HepG2 (cell line): Measurements from ENCODE around the gene LILRB3. TPM values are rescaled to one million over a fixed set of nuclear protein-coding genes. Genes with fewer than 3 reads are reported as not detected.

Experiments
- ATAD3A ChIP-seq: sonication (generic); formaldehyde crosslinking; IDR thresholded peaks from 2 replicates; pipeline ENCODE4 v1.4.0; 2020; ENCODE audit warnings: missing genetic modification reagents
- DMTF1 ChIP-seq: sonication (generic); formaldehyde crosslinking; IDR thresholded peaks from 2 replicates; pipeline ENCODE4 v1.4.0; 2020; ENCODE audit warnings: mild to moderate bottlenecking, missing genetic modification reagents
- ESRRA ChIP-seq: sonication (generic); formaldehyde crosslinking; IDR thresholded peaks from 2 replicates; pipeline ENCODE4 v1.5.1; 2020; ENCODE audit warnings: mild to moderate bottlenecking, low read depth, missing genetic modification reagents
- GFI1 ChIP-seq: sonication (generic); formaldehyde crosslinking; IDR thresholded peaks from 2 replicates; pipeline ENCODE4 v1.5.0; 2020; ENCODE audit warnings: missing genetic modification reagents, mild to moderate bottlenecking, borderline replicate concordance
- KDM1A ChIP-seq: IDR thresholded peaks from 2 replicates; pipeline ENCODE4 v1.6.1; 2016; ENCODE audit warnings: missing compliant biosample characterization
- PHF21A ChIP-seq: sonication (generic); formaldehyde crosslinking; IDR thresholded peaks from 2 replicates; pipeline ENCODE4 v1.5.0; 2020; ENCODE audit warnings: mild to moderate bottlenecking, missing genetic modification reagents
- RBM39 ChIP-seq: fragments of 200-400 bp; formaldehyde crosslinking; IDR thresholded peaks from one replicate; pipeline ENCODE4 v1.6.1; 2018; ENCODE audit warnings: antibody characterized with exemption, mild to moderate bottlenecking, low read depth, low read length; ENCODE audit not compliant: poor library complexity, severe bottlenecking
- SNAI1 ChIP-seq: sonication (generic); formaldehyde crosslinking; IDR thresholded peaks from 2 replicates; pipeline ENCODE4 v1.5.0; 2020; ENCODE audit warnings: mild to moderate bottlenecking, missing genetic modification reagents, borderline replicate concordance
- ZFP91 ChIP-seq: sonication (generic); formaldehyde crosslinking; IDR thresholded peaks from 2 replicates; pipeline ENCODE4 v1.9.0; 2022; ENCODE audit warnings: missing genetic modification reagents, mild to moderate bottlenecking, borderline replicate concordance
- ZNF160 ChIP-seq: sonication (generic); formaldehyde crosslinking; IDR thresholded peaks from 2 replicates; pipeline ENCODE4 v1.8.0; 2022; ENCODE audit warnings: mild to moderate bottlenecking, inconsistent platforms, missing genetic modification reagents
- ZNF33B ChIP-seq: sonication (generic); formaldehyde crosslinking; IDR thresholded peaks from 2 replicates; pipeline ENCODE4 v1.5.1; 2020; ENCODE audit warnings: mild to moderate bottlenecking, missing genetic modification reagents
- ZNF446 ChIP-seq: sonication (generic); formaldehyde crosslinking; IDR thresholded peaks from 2 replicates; pipeline ENCODE4 v1.5.0; 2020; ENCODE audit warnings: mild to moderate bottlenecking, missing genetic modification reagents
- ZNF598 ChIP-seq: sonication (generic); formaldehyde crosslinking; IDR thresholded peaks from 2 replicates; pipeline ENCODE4 v1.5.1; 2020; ENCODE audit warnings: mild to moderate bottlenecking, missing genetic modification reagents, borderline replicate concordance
- polyA plus RNA-seq, 8 experiments: library from polyadenylated mRNA; depleted of rRNA in 3 of 8; stranded (reverse) in 7 of 8; unstranded in 1 of 8; fragments of >200 nt; fragmentation: Illumina TruSeq in 4 of 8; extraction: Trizol in 4 of 8; gene quantifications; 2 replicates each; pipeline versions ENCODE4 v1.2.1 to v1.2.3, GENCODE V29; 2011 to 2016; ENCODE audit warnings: low read depth in 4 of 8, missing spikeins in 1 of 8, mixed read lengths in 1 of 8; ENCODE audit not compliant: insufficient read depth in 1 of 8
- total RNA-seq, 5 experiments: library from RNA; depleted of rRNA; stranded (reverse); fragments of >200 nt; fragmentation: Illumina TruSeq; extraction: Trizol; gene quantifications; 2 replicates each; pipeline ENCODE4 v1.2.3, GENCODE V29; 2016; ENCODE audit warnings: low read depth in 1 of 5
- TF ChIP-seq, protein P1 (sequence below): IDR thresholded peaks from 2 replicates; pipeline ENCODE4 v1.6.1; 2016; ENCODE audit warnings: missing biosample characterization, missing genetic modification reagents, low read depth
- TF ChIP-seq, protein P2 (sequence below): sonication (generic); formaldehyde crosslinking; IDR thresholded peaks from 2 replicates; pipeline ENCODE4 v1.4.0; 2020; ENCODE audit warnings: missing genetic modification reagents
- TF ChIP-seq, protein P3 (sequence below): sonication (generic); formaldehyde crosslinking; IDR thresholded peaks from 2 replicates; pipeline ENCODE4 v1.4.0; 2020; ENCODE audit warnings: missing genetic modification reagents

Gene LILRB3
- total and polyA plus RNA-seq, 2 of the 13 experiments (the other 11 are each of a cell fraction or from before 2014, with no cell fraction given) = 0.22 TPM; not detected in 1

DNA sequence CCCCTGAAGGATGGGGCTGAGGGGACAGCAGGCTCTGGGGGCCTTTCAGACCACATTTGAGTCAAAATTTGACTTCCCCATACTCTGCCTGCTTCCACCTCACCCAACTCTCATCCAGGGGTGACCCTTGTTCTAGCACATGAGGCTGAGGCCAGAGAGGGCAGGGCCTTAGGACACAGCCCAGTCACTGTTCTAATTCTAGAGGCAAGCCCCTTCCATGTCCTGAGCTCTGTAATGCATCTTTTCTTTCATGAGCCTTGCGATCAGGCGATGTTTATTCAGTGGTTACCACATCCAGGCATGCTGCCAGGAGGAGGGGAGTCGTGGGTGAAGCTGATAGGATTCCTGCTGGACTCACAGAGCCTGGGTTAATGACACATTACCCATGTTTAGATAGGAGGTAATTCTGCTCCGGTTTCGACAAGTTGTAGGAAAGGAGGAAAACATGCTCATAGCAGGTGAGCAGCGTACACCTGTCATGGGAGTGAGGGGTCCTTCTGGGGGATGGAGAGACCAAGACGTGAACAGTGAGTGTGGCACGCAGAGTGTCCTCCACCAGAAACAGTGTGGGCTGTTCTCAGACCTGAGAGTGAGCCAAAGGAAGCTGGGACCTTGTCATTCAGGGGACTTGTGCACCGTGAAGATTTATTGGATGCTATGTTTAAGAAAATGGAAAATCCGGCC lies 12.9 kb downstream of the LILRB3 start (continued):
- TF ChIP-seq, protein P1, sequence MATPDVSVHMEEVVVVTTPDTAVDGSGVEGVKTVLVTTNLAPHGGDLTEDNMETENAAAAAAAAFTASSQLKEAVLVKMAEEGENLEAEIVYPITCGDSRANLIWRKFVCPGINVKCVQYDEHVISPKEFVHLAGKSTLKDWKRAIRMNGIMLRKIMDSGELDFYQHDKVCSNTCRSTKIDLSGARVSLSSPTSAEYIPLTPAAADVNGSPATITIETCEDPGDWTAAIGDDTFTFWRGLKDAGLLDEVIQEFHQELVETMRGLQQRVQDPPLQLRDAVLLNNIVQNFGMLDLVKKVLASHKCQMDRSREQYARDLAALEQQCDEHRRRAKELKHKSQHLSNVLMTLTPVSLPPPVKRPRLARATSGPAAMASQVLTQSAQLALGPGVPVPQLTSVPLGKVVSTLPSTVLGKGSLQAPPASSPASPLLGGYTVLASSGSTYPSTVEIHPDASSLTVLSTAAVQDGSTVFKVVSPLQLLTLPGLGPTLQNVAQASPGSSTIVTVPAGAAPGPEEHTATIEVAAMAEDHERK = no peak
- TF ChIP-seq ZNF160 (CRISPR knock-in tag) (no peak), RBM39 (no peak), SNAI1 (no peak), KDM1A (CRISPR knock-in tag) (no peak; the same call in 1 of the 2 replicates), DMTF1 (no peak), ESRRA (CRISPR knock-in tag) (no peak; the same call in 1 of the 2 replicates), ZNF33B (CRISPR knock-in tag) (no peak), PHF21A (peak; percentile 93), ZNF446 (CRISPR knock-in tag) (no peak), ZFP91 (CRISPR knock-in tag) (no peak; the same call in 1 of the 2 replicates), ATAD3A (no peak), ZNF598 (CRISPR knock-in tag) (no peak), GFI1 (CRISPR knock-in tag) (no peak)
- TF ChIP-seq, protein P2, sequence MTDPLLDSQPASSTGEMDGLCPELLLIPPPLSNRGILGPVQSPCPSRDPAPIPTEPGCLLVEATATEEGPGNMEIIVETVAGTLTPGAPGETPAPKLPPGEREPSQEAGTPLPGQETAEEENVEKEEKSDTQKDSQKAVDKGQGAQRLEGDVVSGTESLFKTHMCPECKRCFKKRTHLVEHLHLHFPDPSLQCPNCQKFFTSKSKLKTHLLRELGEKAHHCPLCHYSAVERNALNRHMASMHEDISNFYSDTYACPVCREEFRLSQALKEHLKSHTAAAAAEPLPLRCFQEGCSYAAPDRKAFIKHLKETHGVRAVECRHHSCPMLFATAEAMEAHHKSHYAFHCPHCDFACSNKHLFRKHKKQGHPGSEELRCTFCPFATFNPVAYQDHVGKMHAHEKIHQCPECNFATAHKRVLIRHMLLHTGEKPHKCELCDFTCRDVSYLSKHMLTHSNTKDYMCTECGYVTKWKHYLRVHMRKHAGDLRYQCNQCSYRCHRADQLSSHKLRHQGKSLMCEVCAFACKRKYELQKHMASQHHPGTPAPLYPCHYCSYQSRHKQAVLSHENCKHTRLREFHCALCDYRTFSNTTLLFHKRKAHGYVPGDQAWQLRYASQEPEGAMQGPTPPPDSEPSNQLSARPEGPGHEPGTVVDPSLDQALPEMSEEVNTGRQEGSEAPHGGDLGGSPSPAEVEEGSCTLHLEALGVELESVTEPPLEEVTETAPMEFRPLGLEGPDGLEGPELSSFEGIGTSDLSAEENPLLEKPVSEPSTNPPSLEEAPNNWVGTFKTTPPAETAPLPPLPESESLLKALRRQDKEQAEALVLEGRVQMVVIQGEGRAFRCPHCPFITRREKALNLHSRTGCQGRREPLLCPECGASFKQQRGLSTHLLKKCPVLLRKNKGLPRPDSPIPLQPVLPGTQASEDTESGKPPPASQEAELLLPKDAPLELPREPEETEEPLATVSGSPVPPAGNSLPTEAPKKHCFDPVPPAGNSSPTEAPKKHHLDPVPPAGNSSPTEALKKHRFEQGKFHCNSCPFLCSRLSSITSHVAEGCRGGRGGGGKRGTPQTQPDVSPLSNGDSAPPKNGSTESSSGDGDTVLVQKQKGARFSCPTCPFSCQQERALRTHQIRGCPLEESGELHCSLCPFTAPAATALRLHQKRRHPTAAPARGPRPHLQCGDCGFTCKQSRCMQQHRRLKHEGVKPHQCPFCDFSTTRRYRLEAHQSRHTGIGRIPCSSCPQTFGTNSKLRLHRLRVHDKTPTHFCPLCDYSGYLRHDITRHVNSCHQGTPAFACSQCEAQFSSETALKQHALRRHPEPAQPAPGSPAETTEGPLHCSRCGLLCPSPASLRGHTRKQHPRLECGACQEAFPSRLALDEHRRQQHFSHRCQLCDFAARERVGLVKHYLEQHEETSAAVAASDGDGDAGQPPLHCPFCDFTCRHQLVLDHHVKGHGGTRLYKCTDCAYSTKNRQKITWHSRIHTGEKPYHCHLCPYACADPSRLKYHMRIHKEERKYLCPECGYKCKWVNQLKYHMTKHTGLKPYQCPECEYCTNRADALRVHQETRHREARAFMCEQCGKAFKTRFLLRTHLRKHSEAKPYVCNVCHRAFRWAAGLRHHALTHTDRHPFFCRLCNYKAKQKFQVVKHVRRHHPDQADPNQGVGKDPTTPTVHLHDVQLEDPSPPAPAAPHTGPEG (CRISPR knock-in tag) = no peak
- TF ChIP-seq, protein P3, sequence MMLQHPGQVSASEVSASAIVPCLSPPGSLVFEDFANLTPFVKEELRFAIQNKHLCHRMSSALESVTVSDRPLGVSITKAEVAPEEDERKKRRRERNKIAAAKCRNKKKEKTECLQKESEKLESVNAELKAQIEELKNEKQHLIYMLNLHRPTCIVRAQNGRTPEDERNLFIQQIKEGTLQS (CRISPR knock-in tag) = 0 out of 2 replicates have a peak, but pooled peaks have one; percentile 33
